Hepatic stellate cell (primary cell): ENCODE measurements around the gene ASPHD1.
"Not testable (repeated sequence)": the region's sequence is repeated elsewhere in the genome, so short reads cannot be mapped to it uniquely, and the experiment has no call there.

ENCODE experiments used
- DNase-seq: peaks from one replicate; pipeline ENCODE4 v3.0.0; 2011; ENCODE audit warnings: low spot score

ASPHD1 gene

DNA sequence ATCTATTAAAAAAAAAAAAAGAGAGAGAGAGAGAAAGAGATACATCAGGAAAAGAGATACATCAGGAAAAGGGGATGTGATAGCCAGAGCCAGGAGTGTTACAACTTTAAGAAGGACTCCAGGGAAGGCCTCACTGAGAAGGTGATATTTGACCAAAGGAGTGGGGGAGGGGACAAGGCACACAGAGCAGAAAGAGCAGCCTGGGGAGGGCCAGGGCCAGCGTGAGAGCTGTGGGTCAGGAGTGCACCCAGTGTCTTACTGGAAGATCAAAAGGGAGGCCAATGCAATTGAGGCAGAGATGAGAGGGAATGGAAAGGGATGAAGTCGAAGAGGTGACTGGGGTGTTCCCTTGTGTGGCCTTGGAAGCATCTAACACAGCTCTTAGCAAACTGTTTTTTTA, 7.7 kb downstream of the ASPHD1 start:
- no peak for DNase-seq

GRCh38 chr16:29908719-29909220, 8.5 kb downstream of the ASPHD1 start:
- DNase-seq = no peak

GRCh38 chr16:29909391-29909790, 9.1 kb downstream of the ASPHD1 start:
- peak; percentile 43 for DNase-seq

- not testable (repeated sequence) for DNase-seq
Measured at GRCh38 chr16:29909851-29910250, 9.6 kb downstream of the ASPHD1 start.

GRCh38 chr16:29910819-29911675, 10.8 kb downstream of the ASPHD1 start:
- DNase-seq = no peak

GRCh38 chr16:29911676-29912010, 11.4 kb downstream of the ASPHD1 start:
- no peak for DNase-seq

DNA sequence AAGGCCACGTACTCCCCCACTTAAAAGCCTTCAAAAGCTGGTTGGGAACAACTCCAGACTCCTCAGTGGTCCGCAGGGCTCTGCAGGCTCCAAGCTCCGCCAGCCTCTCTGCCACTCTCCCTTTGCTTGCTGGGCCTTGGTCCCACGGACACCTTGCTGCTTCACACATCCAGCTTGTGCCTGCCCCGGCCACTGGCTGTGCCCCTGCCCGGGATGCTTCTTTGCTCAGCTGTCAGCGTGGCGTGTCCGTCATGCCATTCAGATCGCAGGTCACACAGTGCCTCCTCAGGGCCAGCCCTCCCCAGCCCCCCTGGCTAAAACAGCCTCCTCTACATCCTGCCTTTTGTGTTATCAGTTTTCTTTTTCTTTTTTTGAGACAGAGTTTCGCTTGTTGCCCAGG, 11.8 kb downstream of the ASPHD1 start:
- DNase-seq = no peak

- no peak for DNase-seq
Measured at GRCh38 chr16:29913514-29913913, 13.2 kb downstream of the ASPHD1 start.

DNA sequence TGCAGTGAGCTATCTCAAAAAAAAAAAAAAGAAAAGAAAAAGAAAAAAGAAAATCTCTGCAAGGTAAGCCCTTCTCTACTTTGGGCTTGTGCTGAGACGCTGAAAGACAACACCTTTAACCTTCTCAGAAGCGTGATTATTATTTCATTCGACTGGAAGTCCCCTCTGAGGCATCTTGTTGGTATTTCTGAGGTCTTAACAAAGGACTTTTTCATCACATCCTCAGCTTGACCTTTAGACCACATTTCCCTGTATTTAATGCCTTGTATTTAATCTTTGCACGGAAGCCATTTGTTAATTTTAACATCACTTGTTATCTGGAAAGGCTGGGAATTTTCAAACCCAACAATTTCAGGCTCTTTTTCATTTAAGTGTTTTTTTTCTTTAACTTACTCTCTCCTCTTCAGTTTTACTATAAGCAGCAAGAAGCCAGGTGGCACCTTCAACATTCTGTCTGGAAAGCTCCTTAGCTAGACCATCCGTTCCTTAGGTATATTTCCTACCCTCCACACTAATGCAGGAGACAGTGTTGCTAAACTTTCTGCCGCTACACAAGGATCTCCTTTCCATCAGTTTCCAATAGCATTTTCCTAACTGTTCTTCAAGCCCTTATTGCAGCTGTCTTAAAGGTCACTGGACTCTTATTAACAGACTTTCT, 15.4 kb downstream of the ASPHD1 start:
- no peak for DNase-seq

DNA sequence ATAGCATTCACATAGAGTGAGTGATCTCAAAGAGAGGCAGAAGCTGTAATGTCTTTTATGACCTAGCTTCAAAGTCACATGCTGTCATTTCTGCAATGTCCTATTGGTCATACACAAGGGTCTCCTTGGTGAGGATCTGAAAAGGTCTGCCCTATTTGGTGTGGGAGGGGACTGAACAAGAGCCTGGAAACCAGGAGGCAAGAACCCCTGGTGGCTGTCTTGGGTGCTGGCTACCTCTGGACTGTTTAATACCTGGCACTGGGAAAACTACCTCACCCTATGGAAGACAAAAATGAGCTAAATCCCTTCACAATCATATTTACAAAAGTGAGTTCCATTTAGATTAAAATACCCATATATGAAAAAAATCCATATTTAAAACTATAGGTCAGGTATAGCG, 16.7 kb downstream of the ASPHD1 start:
- no peak for DNase-seq

DNA sequence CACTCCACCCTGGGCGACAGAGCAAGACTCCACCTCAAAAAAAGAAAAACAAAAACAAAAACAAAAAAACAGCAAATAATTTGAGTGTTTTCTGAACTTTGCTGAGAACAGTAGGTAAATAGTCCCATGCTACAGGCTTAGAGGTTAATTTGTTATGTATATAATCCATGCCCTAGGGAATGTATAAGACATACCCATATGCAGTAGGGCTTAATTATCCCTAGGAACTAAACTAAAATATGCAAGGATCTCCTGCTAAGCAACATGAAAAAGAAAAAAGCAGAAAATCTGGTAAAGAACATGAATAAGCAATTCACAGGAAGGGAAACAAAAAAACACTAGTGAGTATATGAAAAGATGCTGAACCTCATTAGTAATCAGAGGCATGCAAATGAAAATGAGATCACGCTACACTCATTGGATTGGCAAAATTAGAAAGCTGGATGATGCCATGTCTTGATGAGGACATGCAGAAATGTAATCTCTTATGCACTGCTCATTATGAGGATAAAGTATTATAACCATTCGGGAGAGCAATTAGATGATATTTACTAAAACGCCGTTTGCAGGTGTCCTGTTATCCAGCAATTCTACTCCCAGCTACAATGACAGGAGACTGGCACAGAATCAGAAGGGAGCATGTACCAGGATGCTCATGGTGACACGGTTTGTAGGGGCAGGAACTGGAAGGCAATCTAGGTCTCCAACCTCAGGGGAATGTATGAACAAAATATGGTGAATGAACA, 20.2 kb downstream of the ASPHD1 start:
- no peak for DNase-seq

GRCh38 chr16:29921034-29921385, 20.7 kb downstream of the ASPHD1 start:
- no peak for DNase-seq

- no peak for DNase-seq
Measured at GRCh38 chr16:29922326-29922725, 22.0 kb downstream of the ASPHD1 start.

DNA sequence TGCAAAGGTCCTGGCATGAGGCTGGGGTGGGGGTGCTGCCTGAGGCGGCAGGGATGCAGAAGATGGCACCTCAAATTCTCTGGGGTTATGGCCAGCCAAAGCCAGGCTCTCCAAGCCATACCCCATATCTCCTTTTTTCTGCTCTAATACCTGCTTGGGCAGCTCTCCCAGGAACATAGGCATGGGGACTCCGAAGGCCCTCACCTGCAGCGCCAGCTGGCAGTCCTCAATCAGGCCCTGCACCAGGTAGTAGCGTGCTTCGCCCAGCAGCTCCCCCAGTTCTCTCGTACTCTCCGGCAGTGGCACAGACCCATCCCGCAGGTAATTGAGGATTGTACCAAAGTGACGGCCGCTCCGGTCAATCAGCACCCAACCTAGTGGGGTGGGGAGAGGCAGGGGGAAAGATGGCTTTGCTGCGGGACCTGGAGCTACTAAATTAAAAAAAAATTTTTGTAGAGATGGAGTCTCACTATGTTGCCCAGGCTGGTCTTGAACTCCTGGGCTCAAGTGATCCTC, 22.8 kb downstream of the ASPHD1 start:
- DNase-seq = no peak

GRCh38 chr16:29925105-29925756, 24.9 kb downstream of the ASPHD1 start:
- no peak for DNase-seq

DNA sequence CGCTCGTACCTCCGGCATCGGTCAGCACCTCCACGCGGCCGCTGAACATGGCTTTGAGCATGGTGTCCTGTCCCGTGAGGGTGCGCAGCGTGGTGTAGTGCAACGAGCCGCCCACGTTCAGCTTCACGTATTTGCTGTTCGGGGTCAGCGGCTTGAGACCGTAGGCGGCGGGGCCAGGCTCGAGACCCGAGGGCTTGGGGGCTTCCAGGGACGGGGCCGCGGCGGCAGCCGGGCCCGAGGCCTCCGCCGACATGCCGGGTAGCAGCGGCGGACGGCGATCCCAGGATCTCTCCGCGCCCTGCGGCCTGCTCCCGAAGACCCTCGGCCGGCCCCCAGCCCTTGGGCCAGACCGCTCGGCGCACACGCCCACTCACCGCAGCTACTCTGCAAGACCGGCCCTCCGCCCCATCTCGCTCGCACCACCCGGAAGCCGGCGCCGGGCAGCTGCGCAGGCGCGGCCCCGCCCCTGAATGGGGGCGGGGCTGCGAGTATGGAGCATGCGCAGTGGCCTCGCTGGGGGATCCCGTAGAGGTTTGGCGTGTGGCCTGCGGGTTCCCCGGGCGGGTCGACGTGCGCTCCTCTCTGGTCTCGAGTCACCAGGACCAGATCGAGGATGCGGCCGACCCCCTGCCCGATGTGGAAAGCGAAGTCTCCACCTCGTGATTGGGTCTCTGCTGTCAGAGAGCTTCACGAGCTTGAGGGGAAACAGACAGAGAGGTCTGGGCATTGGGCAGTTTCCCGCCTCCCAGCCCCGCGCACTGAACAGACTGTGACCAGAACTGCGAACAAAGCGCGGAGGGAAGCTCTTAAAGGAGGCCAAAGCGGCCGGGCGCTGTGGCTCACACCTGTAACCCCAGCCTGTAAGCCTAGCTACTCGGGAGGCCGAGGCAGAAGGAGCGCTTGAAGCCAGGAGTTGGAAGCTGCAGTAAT, 25.8 kb downstream of the ASPHD1 start, which contains the start of gene KCTD13:
Gene KCTD13 (minus strand): TSS at position 446 of the 930 bp plus-strand sequence. CDS start 193 bp downstream, at position 253.
- peak; percentile 98 for DNase-seq

- DNase-seq = peak; percentile 50
Measured at GRCh38 chr16:29926711-29927052, 26.4 kb downstream of the ASPHD1 start.

DNA sequence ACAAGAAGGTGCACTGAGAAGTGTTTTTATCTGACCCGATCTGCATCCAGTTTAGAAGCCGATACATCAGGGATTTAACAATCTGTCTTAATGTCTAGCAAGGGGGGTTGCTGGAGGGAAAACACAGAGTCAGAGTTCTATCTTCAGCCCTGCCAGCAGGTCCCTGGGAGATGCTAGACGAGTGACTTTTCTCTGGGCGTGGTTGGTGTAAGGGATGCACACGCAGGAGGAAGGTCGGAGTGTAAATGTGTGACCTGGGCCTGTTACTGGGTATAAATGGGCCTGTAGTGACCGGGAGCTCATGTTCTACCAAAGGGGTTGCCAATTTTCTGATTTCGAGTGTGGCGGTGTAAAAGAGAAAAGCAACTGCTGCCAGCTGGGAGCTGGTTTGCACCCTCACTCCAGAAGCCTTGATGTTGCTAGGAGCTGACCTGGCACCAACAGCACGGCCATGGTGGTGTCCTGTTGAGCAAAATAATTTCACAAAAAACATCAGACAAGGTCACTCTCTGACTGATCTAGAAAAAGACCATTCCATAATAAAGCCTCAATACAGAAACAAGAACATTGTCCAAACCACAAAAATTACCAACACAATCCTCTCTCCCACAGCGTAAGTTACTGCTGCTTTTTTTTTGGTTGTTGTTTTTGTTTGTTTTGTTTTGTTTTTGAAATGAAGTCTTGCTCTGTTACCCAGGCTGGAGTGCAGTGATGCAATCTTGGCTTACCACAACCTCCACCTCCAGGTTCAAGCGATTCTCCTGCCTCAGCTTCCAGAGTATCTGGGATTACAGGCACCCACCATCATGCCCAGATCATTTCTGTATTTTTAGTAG, 27.0 kb downstream of the ASPHD1 start:
- DNase-seq = no peak

GRCh38 chr16:29931750-29932149, 31.5 kb downstream of the ASPHD1 start:
- not testable (repeated sequence) for DNase-seq

GRCh38 chr16:29940656-29941055, 40.4 kb downstream of the ASPHD1 start:
- no peak for DNase-seq
